ENCODE results near the gene HAUS7.

Gene HAUS7

DNA sequence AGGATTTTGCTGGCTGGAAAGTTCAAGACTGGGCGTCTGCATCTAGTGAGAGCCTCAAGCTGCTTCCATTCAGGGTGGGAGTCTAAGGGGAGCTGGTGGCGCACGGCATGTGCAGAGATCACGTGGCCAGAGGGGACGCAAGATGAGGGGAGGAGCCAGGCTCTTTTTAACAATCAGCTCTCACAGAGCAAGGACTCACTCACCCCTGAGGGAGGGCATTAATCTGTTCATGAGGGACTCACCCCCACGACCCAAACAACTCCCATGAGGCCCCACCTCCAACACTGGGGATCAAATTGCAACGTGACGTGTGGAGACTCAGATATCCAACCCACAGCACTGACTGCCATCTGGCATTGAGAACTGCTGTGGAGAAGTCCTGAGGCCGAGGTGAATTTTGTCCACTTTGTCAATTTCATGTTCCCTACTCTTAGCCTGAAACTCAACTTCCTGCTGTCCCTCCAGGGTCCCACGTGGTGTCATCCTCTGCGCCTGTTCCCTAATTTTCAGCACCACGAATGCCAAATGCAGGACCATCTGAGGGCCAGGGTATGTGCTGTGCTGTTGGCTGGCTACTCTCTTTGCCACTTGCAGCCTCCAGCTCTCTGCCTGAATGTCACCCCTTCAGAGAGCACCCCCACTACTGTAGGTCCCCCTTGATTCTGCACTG, 53.5 kb downstream of the HAUS7 start:
- no peak for ATAC-seq
- TF ChIP-seq, protein P1, sequence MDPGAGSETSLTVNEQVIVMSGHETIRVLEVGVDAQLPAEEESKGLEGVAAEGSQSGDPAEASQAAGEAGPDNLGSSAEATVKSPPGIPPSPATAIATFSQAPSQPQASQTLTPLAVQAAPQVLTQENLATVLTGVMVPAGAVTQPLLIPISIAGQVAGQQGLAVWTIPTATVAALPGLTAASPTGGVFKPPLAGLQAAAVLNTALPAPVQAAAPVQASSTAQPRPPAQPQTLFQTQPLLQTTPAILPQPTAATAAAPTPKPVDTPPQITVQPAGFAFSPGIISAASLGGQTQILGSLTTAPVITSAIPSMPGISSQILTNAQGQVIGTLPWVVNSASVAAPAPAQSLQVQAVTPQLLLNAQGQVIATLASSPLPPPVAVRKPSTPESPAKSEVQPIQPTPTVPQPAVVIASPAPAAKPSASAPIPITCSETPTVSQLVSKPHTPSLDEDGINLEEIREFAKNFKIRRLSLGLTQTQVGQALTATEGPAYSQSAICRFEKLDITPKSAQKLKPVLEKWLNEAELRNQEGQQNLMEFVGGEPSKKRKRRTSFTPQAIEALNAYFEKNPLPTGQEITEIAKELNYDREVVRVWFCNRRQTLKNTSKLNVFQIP (CRISPR knock-in tag; IDR thresholded peaks at IDR 0.05; ENCODE audit: borderline replicate concordance, low read depth), result no peak
- TF ChIP-seq ZC3H10 (CRISPR knock-in tag; IDR thresholded peaks at IDR 0.05), result no peak
- no peak for TF ChIP-seq ZNF70 (CRISPR knock-in tag; IDR thresholded peaks at IDR 0.05)
- no peak for TF ChIP-seq CSDC2 (CRISPR knock-in tag; IDR thresholded peaks at IDR 0.05)
- TF ChIP-seq SNAI2 (CRISPR knock-in tag; IDR thresholded peaks at IDR 0.05), result no peak
- TF ChIP-seq ZFP30 (CRISPR knock-in tag; IDR thresholded peaks at IDR 0.05), result no peak
- TF ChIP-seq RARB (CRISPR knock-in tag; IDR thresholded peaks at IDR 0.05), result no peak
- TF ChIP-seq, protein P2, sequence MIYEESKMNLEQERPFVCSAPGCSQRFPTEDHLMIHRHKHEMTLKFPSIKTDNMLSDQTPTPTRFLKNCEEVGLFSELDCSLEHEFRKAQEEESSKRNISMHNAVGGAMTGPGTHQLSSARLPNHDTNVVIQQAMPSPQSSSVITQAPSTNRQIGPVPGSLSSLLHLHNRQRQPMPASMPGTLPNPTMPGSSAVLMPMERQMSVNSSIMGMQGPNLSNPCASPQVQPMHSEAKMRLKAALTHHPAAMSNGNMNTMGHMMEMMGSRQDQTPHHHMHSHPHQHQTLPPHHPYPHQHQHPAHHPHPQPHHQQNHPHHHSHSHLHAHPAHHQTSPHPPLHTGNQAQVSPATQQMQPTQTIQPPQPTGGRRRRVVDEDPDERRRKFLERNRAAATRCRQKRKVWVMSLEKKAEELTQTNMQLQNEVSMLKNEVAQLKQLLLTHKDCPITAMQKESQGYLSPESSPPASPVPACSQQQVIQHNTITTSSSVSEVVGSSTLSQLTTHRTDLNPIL (CRISPR knock-in tag; IDR thresholded peaks at IDR 0.05; ENCODE audit: low read depth), result no peak
- no peak for TF ChIP-seq BACH2 (CRISPR knock-in tag; IDR thresholded peaks at IDR 0.05; ENCODE audit: borderline replicate concordance)
- TF ChIP-seq ARNTL (CRISPR knock-in tag; IDR thresholded peaks at IDR 0.05; ENCODE audit: borderline replicate concordance, low read depth), result no peak
- no peak for TF ChIP-seq ISL1 (CRISPR knock-in tag; IDR thresholded peaks at IDR 0.05)
- no peak for TF ChIP-seq ESRRG (CRISPR knock-in tag; IDR thresholded peaks at IDR 0.05)
- no peak for TF ChIP-seq ZNF565 (CRISPR knock-in tag; conservative IDR thresholded peaks at IDR 0.05; ENCODE audit: low read depth)
- TF ChIP-seq, protein P3, sequence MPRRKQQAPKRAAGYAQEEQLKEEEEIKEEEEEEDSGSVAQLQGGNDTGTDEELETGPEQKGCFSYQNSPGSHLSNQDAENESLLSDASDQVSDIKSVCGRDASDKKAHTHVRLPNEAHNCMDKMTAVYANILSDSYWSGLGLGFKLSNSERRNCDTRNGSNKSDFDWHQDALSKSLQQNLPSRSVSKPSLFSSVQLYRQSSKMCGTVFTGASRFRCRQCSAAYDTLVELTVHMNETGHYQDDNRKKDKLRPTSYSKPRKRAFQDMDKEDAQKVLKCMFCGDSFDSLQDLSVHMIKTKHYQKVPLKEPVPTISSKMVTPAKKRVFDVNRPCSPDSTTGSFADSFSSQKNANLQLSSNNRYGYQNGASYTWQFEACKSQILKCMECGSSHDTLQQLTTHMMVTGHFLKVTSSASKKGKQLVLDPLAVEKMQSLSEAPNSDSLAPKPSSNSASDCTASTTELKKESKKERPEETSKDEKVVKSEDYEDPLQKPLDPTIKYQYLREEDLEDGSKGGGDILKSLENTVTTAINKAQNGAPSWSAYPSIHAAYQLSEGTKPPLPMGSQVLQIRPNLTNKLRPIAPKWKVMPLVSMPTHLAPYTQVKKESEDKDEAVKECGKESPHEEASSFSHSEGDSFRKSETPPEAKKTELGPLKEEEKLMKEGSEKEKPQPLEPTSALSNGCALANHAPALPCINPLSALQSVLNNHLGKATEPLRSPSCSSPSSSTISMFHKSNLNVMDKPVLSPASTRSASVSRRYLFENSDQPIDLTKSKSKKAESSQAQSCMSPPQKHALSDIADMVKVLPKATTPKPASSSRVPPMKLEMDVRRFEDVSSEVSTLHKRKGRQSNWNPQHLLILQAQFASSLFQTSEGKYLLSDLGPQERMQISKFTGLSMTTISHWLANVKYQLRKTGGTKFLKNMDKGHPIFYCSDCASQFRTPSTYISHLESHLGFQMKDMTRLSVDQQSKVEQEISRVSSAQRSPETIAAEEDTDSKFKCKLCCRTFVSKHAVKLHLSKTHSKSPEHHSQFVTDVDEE (CRISPR knock-in tag; IDR thresholded peaks at IDR 0.05), result no peak
- TF ChIP-seq ZFP3 (CRISPR knock-in tag; IDR thresholded peaks at IDR 0.05), result no peak
- TF ChIP-seq PPARA (CRISPR knock-in tag; IDR thresholded peaks at IDR 0.05; ENCODE audit: borderline replicate concordance), result no peak
- no peak for TF ChIP-seq TCF4 (CRISPR knock-in tag; IDR thresholded peaks at IDR 0.05; ENCODE audit: borderline replicate concordance)
- no peak for TF ChIP-seq TOX (CRISPR knock-in tag; IDR thresholded peaks at IDR 0.05; ENCODE audit: borderline replicate concordance)

DNA sequence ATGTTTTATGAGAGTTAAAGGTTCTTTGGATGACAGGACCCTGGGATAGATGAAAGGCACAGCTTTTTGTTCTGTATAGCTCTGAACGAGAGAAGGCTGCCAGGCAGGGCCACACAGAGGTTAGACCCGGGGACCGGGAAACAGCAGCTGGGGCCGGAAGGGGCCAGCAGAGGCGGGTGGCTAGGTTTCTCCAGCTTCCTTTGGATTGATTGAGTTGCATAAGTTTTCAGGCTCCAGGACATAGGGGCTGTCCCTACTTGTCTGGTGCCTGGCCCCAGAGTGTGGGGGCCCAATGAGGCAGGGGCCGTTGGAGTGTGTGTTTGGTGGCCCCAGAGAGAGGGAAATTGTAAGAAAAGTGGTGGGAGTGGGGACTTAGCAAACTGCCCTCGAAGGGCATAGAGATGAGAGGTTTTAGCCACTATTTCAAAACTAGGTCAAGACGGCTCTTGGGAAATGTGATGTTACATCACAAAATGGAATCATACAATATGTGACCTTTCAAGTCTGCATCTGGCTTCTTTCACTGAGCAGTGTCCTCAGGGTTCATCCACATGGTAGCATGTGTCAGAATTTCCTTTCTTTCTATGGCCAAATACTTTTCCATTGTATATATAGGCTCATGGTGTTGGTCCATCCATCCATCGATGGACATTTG, 55.4 kb downstream of the HAUS7 start:
- ATAC-seq, result no peak
- no peak for TF ChIP-seq BACH2 (CRISPR knock-in tag; IDR thresholded peaks at IDR 0.05; ENCODE audit: borderline replicate concordance)
- no peak for TF ChIP-seq ISL1 (CRISPR knock-in tag; IDR thresholded peaks at IDR 0.05)
- TF ChIP-seq ESRRG (CRISPR knock-in tag; IDR thresholded peaks at IDR 0.05), result no peak
- TF ChIP-seq, protein P4, sequence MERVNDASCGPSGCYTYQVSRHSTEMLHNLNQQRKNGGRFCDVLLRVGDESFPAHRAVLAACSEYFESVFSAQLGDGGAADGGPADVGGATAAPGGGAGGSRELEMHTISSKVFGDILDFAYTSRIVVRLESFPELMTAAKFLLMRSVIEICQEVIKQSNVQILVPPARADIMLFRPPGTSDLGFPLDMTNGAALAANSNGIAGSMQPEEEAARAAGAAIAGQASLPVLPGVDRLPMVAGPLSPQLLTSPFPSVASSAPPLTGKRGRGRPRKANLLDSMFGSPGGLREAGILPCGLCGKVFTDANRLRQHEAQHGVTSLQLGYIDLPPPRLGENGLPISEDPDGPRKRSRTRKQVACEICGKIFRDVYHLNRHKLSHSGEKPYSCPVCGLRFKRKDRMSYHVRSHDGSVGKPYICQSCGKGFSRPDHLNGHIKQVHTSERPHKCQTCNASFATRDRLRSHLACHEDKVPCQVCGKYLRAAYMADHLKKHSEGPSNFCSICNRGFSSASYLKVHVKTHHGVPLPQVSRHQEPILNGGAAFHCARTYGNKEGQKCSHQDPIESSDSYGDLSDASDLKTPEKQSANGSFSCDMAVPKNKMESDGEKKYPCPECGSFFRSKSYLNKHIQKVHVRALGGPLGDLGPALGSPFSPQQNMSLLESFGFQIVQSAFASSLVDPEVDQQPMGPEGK (CRISPR knock-in tag; IDR thresholded peaks at IDR 0.05; ENCODE audit: borderline replicate concordance), result no peak
- no peak for TF ChIP-seq RARB (CRISPR knock-in tag; IDR thresholded peaks at IDR 0.05)
- TF ChIP-seq ZNF565 (CRISPR knock-in tag; conservative IDR thresholded peaks at IDR 0.05; ENCODE audit: low read depth), result no peak
- TF ChIP-seq ZFP30 (CRISPR knock-in tag; IDR thresholded peaks at IDR 0.05), result no peak
- no peak for TF ChIP-seq CSDC2 (CRISPR knock-in tag; IDR thresholded peaks at IDR 0.05)
- no peak for TF ChIP-seq SNAI2 (CRISPR knock-in tag; IDR thresholded peaks at IDR 0.05)
- no peak for TF ChIP-seq TCF4 (CRISPR knock-in tag; IDR thresholded peaks at IDR 0.05; ENCODE audit: borderline replicate concordance)
- TF ChIP-seq, protein P2 (CRISPR knock-in tag; IDR thresholded peaks at IDR 0.05; ENCODE audit: low read depth), result no peak
- TF ChIP-seq ZNF70 (CRISPR knock-in tag; IDR thresholded peaks at IDR 0.05), result no peak
- TF ChIP-seq, protein P3 (CRISPR knock-in tag; IDR thresholded peaks at IDR 0.05), result no peak
- TF ChIP-seq ZNF8 (CRISPR knock-in tag; IDR thresholded peaks at IDR 0.05), result no peak
- TF ChIP-seq, protein P1 (CRISPR knock-in tag; IDR thresholded peaks at IDR 0.05; ENCODE audit: borderline replicate concordance, low read depth), result no peak
- TF ChIP-seq, protein P5, sequence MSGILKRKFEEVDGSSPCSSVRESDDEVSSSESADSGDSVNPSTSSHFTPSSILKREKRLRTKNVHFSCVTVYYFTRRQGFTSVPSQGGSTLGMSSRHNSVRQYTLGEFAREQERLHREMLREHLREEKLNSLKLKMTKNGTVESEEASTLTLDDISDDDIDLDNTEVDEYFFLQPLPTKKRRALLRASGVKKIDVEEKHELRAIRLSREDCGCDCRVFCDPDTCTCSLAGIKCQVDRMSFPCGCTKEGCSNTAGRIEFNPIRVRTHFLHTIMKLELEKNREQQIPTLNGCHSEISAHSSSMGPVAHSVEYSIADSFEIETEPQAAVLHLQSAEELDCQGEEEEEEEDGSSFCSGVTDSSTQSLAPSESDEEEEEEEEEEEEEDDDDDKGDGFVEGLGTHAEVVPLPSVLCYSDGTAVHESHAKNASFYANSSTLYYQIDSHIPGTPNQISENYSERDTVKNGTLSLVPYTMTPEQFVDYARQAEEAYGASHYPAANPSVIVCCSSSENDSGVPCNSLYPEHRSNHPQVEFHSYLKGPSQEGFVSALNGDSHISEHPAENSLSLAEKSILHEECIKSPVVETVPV (CRISPR knock-in tag; IDR thresholded peaks at IDR 0.05), result no peak
- TF ChIP-seq ZC3H10 (CRISPR knock-in tag; IDR thresholded peaks at IDR 0.05), result no peak
